Loucy (cell line): ENCODE results near the gene ZNF518A.

Experiments
- H2AFZ ChIP-seq: fragments of 200-600 bp; sonication (generic); 2 replicates; pipeline ENCODE4 v1.6.0; 2016; ENCODE audit warnings: antibody characterized with exemption, mild to moderate bottlenecking, low read length, moderate library complexity
- H3F3A ChIP-seq: fragments of 200-600 bp; 2 replicates; pipeline ENCODE4 v1.6.0; 2016; ENCODE audit warnings: antibody characterized with exemption, low read depth, mild to moderate bottlenecking
- H3K27me3 ChIP-seq: fragments of 200-600 bp; sonication (generic); 2 replicates; pipeline ENCODE4 v1.6.1; 2014; ENCODE audit warnings: low read length, mild to moderate bottlenecking; ENCODE audit not compliant: insufficient read depth, poor library complexity, severe bottlenecking
- H3K36me3 ChIP-seq: fragments of 200-600 bp; sonication (generic); 2 replicates; pipeline ENCODE4 v1.6.1; 2016; ENCODE audit warnings: low read length; ENCODE audit not compliant: insufficient read depth
- H3K4me1 ChIP-seq: fragments of 200-600 bp; sonication (generic); 2 replicates; pipeline ENCODE4 v1.5.1; 2014; ENCODE audit warnings: low read length, mild to moderate bottlenecking; ENCODE audit not compliant: insufficient read depth, poor library complexity, severe bottlenecking
- H3K4me2 ChIP-seq: fragments of 200-600 bp; sonication (generic); 2 replicates; pipeline ENCODE4 v1.6.0; 2014; ENCODE audit warnings: antibody characterized with exemption, low read length, low read depth, mild to moderate bottlenecking; ENCODE audit not compliant: poor library complexity, severe bottlenecking
- H3K4me3 ChIP-seq: fragments of 200-600 bp; sonication (generic); 2 replicates; pipeline ENCODE4 v1.5.1; 2014; ENCODE audit warnings: low read length, mild to moderate bottlenecking, mixed read lengths; ENCODE audit not compliant: poor library complexity, severe bottlenecking
- H3K79me2 ChIP-seq: fragments of 200-600 bp; sonication (generic); 2 replicates; pipeline ENCODE4 v1.6.1; 2014; ENCODE audit warnings: low read length; ENCODE audit not compliant: insufficient read depth
- H3K9ac ChIP-seq: fragments of 200-600 bp; sonication (generic); 2 replicates; pipeline ENCODE4 v1.6.0; 2014; ENCODE audit warnings: mild to moderate bottlenecking, low read depth, low read length, moderate library complexity; ENCODE audit not compliant: poor library complexity, severe bottlenecking
- H3K9me2 ChIP-seq: fragments of 200-600 bp; sonication (generic); replicated peaks from 2 replicates; pipeline ENCODE4 v1.6.1; 2016; ENCODE audit warnings: low read depth, low read length, mixed read lengths
- H3K9me3 ChIP-seq: fragments of 200-600 bp; sonication (generic); 2 replicates; pipeline ENCODE4 v1.6.1; 2014; ENCODE audit warnings: mild to moderate bottlenecking, antibody characterized with exemption, low read length, low read depth; ENCODE audit not compliant: insufficient read depth
- H4K20me1 ChIP-seq: fragments of 200-600 bp; sonication (generic); 2 replicates; pipeline ENCODE4 v1.6.0; 2014; ENCODE audit warnings: antibody characterized with exemption, low read length, mild to moderate bottlenecking; ENCODE audit not compliant: insufficient read depth, poor library complexity, severe bottlenecking
- CTCF ChIP-seq: fragments of 200-600 bp; sonication (generic); conservative IDR thresholded peaks from 2 replicates; pipeline ENCODE4 v1.5.1; 2014; ENCODE audit warnings: mild to moderate bottlenecking, antibody characterized with exemption, low read length
- EZH2phosphoT487 ChIP-seq: fragments of 200-600 bp; IDR thresholded peaks from 2 replicates; pipeline ENCODE4 v1.6.1; 2018; ENCODE audit warnings: antibody characterized with exemption, mild to moderate bottlenecking, moderate library complexity, borderline replicate concordance

The ZNF518A gene

DNA sequence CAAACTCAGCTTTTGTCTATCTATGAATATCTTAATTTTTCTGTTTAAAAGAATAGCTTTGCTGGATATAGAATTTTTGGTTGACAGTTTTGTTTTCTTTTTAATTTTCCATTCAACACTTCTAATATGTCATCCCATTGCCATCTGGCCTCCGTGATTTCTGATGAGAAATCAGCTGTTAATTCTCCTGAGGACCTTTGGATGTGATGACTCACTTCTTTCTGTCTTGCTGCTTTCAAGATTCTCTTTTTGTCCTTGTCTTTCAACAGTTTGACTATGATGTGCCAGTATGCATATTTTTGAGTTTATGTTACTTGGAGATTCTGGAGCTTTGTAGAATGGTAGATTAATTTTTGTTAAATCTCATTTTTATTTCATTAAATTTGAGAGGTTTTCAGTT, 38.4 kb downstream of the ZNF518A start:
- Histone ChIP-seq H2AFZ (no peak overlapping the region), H3K27me3 (no peaks in the 10 kb centered on the region), H3K9me3 (peaks cover 5% of the 10 kb centered on the region; the same call in 1 of the 2 replicates), H3K9me2 (no peaks in the 10 kb centered on the region), H3F3A (no peaks in the 10 kb centered on the region), H4K20me1 (no peaks in the 10 kb centered on the region), H3K79me2 (no peaks in the 10 kb centered on the region), H3K9ac (no peak overlapping the region), H3K4me3 (no peak overlapping the region), H3K4me1 (no peaks in the 10 kb centered on the region), H3K36me3 (no peaks in the 10 kb centered on the region), H3K4me2 (no peak overlapping the region)
- TF ChIP-seq CTCF (no peak), EZH2phosphoT487 (no peak)

- Histone ChIP-seq H3K4me3 (no peak overlapping the region), H3K9me3 (peaks cover 5% of the 10 kb centered on the region; the same call in 1 of the 2 replicates)
- TF ChIP-seq CTCF (no peak), EZH2phosphoT487 (no peak)
These were observed 40.1 kb downstream of the ZNF518A start for GRCh38 chr10:96170230-96170629.

GRCh38 chr10:96172666-96173065, 42.6 kb downstream of the ZNF518A start:
- H3K9me2 ChIP-seq, result no peaks in the 10 kb centered on the region
- no peak overlapping the region for H3K9ac ChIP-seq
- H3K9me3 ChIP-seq, result peaks cover 8% of the 10 kb centered on the region; the same call in 1 of the 2 replicates
- H3K4me3 ChIP-seq, result no peak overlapping the region
- H3K27me3 ChIP-seq, result peaks cover under 1% of the 10 kb centered on the region
- no peak overlapping the region for H2AFZ ChIP-seq
- H3K4me1 ChIP-seq, result no peaks in the 10 kb centered on the region
- H3K4me2 ChIP-seq, result no peak overlapping the region
- TF ChIP-seq CTCF (no peak), EZH2phosphoT487 (no peak)
- no peaks in the 10 kb centered on the region for H3K79me2 ChIP-seq
- H3K36me3 ChIP-seq, result no peaks in the 10 kb centered on the region
- no peaks in the 10 kb centered on the region for H4K20me1 ChIP-seq
- no peaks in the 10 kb centered on the region for H3F3A ChIP-seq

More at GRCh38 chr10:96170230-96170629, 40.1 kb downstream of the ZNF518A start:
- no peaks in the 10 kb centered on the region for H3K4me1 ChIP-seq
- no peak overlapping the region for H3K4me2 ChIP-seq
- no peaks in the 10 kb centered on the region for H3K36me3 ChIP-seq
- no peaks in the 10 kb centered on the region for H4K20me1 ChIP-seq
- H3K9ac ChIP-seq, result no peak overlapping the region
- H2AFZ ChIP-seq, result no peak overlapping the region
- no peaks in the 10 kb centered on the region for H3K9me2 ChIP-seq
- no peaks in the 10 kb centered on the region for H3K27me3 ChIP-seq
- H3F3A ChIP-seq, result no peaks in the 10 kb centered on the region
- no peaks in the 10 kb centered on the region for H3K79me2 ChIP-seq
